ENCODE results near the gene SLC34A3. TPM values are rescaled to one million over a fixed set of nuclear protein-coding genes. Genes with fewer than 3 reads are reported as not detected.

Gene SLC34A3
- total RNA-seq, 4 donors from 2014 or later: not detected

DNA sequence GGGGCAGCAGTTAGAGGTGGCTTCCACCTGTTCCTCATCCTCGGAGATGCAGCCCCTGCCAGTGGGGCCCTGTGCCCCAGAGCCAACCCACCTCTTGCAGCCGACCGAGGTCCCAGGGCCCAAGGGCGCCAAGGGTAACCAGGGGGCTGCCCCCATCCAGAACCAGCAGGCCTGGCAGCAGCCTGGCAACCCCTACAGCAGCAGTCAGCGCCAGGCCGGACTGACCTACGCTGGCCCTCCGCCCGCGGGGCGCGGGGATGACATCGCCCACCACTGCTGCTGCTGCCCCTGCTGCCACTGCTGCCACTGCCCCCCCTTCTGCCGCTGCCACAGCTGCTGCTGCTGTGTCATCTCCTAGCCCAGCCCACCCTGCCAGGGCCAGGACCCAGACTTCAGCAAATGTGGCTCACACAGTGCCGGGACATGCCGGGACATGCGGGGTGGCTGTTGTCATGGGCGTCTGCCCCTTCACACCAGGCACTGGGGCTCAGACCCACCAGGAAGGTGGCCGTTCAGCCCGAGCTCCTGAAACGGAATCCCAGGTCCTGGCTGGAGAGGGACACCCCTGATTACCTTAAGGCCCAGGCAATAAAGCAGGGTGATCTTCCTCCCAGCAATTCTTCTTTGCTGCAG is 4.9 kb upstream of the SLC34A3 start:
- TF ChIP-seq, protein P1, sequence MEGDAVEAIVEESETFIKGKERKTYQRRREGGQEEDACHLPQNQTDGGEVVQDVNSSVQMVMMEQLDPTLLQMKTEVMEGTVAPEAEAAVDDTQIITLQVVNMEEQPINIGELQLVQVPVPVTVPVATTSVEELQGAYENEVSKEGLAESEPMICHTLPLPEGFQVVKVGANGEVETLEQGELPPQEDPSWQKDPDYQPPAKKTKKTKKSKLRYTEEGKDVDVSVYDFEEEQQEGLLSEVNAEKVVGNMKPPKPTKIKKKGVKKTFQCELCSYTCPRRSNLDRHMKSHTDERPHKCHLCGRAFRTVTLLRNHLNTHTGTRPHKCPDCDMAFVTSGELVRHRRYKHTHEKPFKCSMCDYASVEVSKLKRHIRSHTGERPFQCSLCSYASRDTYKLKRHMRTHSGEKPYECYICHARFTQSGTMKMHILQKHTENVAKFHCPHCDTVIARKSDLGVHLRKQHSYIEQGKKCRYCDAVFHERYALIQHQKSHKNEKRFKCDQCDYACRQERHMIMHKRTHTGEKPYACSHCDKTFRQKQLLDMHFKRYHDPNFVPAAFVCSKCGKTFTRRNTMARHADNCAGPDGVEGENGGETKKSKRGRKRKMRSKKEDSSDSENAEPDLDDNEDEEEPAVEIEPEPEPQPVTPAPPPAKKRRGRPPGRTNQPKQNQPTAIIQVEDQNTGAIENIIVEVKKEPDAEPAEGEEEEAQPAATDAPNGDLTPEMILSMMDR (IDR thresholded peaks at IDR 0.05; ENCODE audit: low read depth): no peak

- TF ChIP-seq, protein P1 (IDR thresholded peaks at IDR 0.05; ENCODE audit: low read depth): no peak
Observed at GRCh38 chr9:137226338-137227053, 4.2 kb upstream of the SLC34A3 start.

- TF ChIP-seq, protein P1 (IDR thresholded peaks at IDR 0.05; ENCODE audit: low read depth): no peak
Observed at GRCh38 chr9:137227054-137227852, 3.4 kb upstream of the SLC34A3 start, which contains the start of gene RNF224. Gene RNF224, plus strand, starts transcription at chr9:137227502. Its CDS starts 834 bp downstream, at chr9:137228336.

- TF ChIP-seq, protein P1 (IDR thresholded peaks at IDR 0.05; ENCODE audit: low read depth): no peak
Observed at GRCh38 chr9:137227853-137228505, 2.7 kb upstream of the SLC34A3 start.

GRCh38 chr9:137228506-137228967 is 2.2 kb upstream of the SLC34A3 start:
- TF ChIP-seq, protein P1 (IDR thresholded peaks at IDR 0.05; ENCODE audit: low read depth): no peak

DNA sequence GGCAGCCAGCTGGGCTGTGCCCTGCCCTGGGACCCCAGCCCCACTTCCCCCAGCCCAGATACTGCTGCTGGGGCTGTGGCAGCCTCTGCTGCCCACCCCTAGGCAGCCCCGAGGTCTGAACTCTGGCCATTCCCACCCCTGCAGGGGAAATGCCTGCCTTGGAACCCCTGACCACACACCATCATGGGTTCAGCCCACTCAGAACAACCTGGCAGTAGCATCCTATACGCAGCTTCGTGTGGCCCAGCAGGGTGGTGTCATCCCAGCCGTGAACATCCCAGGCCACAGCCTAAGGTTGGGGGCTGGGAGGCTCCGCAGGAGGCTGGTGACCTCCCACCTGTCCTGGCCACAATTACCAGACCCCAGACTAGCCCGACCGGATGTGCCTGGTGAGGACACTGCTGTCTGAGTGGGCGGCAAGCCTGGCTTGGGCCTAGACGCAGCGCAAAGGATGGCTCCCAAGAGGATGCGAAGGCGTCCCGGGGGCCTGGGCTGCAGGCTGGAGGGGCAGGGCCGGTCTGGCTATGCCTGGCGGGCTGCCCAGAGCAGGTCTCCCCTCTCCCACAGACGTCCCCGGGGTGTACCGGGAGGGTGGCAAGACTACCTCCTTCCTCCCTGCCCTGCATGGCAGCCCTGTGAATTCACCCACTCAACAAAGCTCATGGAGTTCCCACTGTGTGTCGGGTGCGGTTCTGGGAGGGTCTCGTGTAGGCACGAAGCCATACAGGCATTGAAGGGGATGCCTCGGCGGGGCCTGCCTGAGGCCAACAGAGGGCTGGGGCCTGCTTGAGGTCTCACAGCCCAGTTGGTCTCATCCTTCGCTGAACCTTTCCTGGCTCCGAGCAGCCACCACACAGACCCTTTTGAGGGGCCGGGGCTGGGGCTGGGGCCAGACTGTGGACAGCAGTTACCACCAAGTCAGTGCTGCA is 1.5 kb upstream of the SLC34A3 start:
- TF ChIP-seq, protein P1 (IDR thresholded peaks at IDR 0.05; ENCODE audit: low read depth): no peak

All from subcutaneous adipose tissue (tissue), 4 donors.